GM04503 (cell line): Measurements from ENCODE around the gene RAD9B.
A peak's percentile ranks its signal among the peaks of the same experiment; 100 is the strongest.
"Not testable (repeated sequence)": the region's sequence is repeated elsewhere in the genome, so short reads cannot be mapped to it uniquely, and the experiment has no call there.

ENCODE experiments used
- DNase-seq: peaks from one replicate; pipeline ENCODE4 v3.0.0-alpha.2; 2012; ENCODE audit warnings: low read depth

Gene RAD9B

DNA sequence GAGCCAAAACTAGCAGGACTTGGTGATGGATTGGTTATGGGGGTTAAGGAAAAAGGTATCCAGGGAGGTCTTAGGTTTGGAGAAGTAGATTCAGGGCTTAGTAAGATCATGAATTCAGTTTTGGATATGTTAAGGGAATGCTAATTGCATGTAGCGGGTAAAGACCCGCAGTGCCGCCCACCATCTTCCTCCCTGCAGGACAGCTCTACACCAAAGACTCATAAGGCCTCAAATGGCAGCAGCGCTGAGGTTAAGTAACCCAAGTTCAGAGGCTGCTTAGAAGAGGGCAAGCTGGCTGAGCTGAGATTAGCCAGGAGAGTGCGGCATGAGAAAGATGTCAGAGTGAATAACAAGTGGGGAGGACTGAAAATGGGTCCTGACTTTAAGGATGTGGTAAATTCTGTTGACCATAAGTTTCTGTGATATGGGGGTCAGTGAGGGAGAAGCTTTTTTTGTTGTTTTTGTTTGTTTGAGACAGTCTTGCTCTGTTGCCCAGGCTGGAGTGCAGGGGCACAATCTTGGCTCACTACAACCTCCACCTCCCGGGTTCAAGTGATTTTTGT lies 26.2 kb downstream of the RAD9B start:
- DNase-seq = no peak

- DNase-seq = no peak
Observed at GRCh38 chr12:110530511-110530910, 28.4 kb downstream of the RAD9B start.

- no peak for DNase-seq
Observed at GRCh38 chr12:110531741-110532333, 29.7 kb downstream of the RAD9B start.

GRCh38 chr12:110532644-110533043 lies 30.5 kb downstream of the RAD9B start:
- DNase-seq = no peak

DNA sequence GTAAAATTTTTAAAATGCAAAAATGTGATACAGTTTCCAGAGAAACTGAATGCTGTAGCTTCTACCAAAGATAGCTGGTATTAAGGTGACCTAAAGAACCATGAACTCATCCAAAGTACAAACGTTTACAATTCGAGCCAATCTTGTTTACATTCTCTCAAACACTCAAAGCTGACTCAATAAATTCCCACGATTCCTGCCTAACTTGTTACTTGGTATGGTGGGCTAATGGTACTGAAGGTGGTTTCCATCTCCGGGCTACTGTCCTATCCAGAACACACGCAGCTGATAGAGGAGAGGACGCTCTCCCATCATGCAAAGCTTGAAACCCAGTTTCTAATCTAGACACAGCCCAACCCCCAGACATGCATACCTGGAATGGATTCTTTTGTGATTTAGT lies 31.5 kb downstream of the RAD9B start:
- no peak for DNase-seq

DNA sequence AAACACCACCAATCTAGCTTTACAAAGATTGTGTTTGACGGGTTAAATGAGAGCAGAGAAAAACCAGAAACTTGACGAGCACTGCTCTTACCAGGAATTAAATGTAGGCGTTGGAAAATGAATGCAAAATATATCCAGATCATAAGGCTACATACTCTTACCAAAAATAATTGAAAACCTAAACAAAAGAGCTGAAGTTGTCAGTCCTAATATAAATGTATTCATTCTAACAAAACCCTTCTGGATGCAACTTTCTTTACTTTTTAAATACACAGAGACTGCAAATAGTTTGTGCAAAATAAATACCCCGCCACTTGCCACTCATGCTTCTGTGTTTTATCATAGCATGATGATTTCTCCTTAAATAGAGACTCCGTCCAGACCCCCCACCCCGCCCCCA lies 32.7 kb downstream of the RAD9B start:
- no peak for DNase-seq

DNA sequence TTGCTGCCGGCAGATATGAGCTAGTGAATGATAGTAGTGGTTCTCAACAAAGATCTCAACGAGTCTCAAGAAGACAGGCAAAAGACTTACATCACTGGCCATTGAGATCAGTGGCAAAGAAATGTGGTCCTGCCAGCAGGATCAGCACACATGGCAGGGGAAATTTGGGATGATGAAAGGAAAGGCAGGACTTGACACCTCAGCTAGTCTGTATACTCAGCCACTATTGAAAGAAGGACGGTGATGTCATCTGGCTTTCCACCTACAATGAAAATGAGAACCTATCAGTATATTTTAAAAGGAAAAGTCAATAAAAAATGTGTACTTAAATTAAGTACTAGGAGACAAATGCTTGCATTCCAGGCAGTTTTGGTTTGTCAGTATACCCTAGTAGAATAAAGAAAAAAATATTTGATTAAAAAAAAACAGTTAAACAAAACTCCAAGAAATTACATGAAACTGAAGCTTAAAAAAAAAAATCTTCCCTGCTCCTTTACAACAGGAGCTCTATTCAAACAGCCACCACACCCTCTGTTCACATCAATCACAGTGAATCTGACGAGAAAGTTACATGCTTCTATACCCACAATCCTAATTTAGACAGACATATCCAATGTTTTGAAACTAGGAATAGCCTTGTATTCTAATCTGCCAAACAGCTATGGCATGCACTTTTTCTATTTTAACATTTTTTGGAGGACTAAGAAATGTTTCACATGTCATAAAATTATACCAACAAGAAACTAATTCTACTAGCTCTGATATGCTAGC lies 34.9 kb downstream of the RAD9B start:
- DNase-seq = no peak

- no peak for DNase-seq
Observed at GRCh38 chr12:110537605-110538409, 35.7 kb downstream of the RAD9B start.

- DNase-seq = no peak
Observed at GRCh38 chr12:110538869-110539622, 36.9 kb downstream of the RAD9B start.

DNA sequence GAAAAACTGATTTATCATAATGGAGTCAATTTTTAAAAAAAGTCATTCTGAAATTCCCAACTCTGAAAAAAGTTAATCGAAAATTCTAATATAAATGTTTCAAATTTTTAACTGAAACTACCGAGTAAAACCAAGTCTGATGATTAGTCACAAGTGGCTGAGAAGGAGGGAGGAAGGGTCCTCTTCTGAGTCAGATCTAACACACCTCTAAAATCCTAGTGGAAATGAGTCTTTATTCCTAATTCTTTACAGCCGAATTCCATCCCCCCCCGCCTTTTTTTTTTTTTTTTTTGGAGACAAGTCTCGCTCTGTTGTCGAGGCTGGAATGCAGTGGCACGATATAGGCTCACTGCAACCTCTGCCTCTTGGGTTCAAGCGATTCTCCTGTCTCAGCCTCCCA lies 37.9 kb downstream of the RAD9B start:
- no peak for DNase-seq

GRCh38 chr12:110543252-110543959 lies 41.3 kb downstream of the RAD9B start:
- no peak for DNase-seq

DNA sequence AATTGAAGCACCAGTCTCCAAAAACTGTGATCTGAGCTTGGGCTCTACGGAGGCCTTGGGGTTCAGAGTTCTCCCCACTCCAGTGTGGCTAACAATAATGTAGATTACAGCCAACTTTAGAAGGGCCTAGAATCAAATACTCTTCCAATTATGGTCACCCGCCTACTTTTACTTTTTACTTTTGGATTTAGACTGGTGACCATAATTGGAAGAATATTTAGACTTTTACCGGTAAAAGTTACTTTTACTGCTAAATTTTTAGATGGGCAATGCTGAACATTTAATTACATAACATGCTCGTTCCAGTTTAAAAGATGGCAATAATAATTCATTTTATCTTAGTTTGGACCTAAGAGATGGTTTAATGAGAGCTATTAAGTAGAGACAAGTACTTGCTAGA lies 41.8 kb downstream of the RAD9B start:
- DNase-seq = no peak

DNA sequence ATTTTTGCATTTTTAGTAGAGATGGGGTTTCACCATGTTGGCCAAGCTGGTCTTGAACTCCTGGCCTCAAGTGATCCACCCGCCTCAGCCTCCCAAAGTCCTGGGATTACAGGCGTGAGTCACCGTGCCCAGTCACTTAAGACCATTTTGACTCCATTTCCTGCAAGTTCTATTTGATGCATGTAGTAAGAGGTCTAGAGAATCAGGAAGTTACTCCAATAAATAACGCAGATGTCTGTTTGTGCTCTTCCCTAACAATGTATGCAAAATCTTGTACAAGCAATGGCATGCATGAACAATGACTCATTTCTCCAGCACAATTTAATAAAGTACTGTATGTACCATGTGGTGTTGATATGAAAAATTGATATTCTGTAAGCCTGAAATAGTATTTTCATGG lies 43.1 kb downstream of the RAD9B start:
- not testable (repeated sequence) for DNase-seq

GRCh38 chr12:110545812-110546211 lies 43.7 kb downstream of the RAD9B start:
- DNase-seq = no peak

DNA sequence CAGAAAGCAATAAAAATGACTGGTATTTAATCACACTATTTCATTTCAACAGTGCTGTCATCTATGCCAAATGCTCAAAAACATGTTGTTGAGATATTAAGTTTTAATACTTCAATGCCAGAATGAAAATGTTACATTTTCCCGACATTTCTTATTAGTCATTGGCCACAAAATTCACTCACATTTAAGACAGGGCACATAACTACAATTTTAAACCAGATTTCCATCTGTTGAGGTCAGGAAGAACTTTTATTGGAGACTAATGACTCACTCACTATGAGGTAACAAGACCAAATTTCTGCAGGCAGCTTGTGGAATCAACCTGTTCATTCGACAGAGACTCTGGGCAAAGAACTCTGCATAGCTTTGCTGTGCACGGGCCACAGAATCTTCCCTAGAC lies 44.2 kb downstream of the RAD9B start:
- peak; percentile 85 for DNase-seq

- no peak for DNase-seq
Observed at GRCh38 chr12:110547090-110547489, 45.0 kb downstream of the RAD9B start.

- DNase-seq = no peak
Observed at GRCh38 chr12:110548678-110549077, 46.5 kb downstream of the RAD9B start.

DNA sequence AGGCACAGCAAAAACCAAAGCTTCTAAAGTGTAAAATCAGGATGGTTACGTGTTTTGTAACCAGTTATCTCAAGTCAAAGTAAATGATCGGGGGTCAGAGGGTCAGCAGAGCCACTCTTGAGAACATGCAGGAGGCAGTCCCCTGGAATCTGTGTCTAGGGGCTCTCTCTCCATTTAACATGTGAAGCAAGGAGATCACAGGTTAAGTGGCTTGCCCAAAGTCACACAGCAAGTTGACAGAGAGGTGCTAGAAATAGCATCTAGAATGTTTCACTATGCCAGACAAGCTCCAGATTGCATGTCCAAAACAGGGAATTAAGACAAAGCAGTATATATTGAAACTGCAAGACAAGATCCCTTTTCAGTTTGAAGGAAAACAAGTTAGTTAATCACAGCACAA lies 47.6 kb downstream of the RAD9B start:
- no peak for DNase-seq

DNA sequence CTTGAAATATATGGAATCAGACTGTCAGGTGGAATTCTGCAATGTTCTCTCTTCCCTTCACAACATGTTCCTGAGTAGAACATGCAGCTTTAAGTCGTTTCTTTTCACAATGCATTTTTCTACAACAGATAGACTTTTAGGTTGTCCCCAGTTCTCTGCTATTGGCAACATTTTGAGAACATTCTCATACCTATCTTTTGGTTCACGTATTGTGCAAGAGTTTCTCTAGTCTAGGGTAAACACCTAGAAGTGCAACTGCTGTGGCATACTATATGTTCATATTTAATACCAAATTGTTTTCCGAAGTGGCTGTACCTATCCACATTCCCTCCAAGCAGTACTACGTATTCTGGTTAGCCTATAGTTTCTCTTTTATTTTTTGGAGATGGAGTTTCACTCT lies 48.9 kb downstream of the RAD9B start:
- DNase-seq = no peak
